ENCODE measurements around the gene CARNS1.
A peak's percentile ranks its signal among the peaks of the same experiment; 100 is the strongest.

Gene CARNS1

DNA sequence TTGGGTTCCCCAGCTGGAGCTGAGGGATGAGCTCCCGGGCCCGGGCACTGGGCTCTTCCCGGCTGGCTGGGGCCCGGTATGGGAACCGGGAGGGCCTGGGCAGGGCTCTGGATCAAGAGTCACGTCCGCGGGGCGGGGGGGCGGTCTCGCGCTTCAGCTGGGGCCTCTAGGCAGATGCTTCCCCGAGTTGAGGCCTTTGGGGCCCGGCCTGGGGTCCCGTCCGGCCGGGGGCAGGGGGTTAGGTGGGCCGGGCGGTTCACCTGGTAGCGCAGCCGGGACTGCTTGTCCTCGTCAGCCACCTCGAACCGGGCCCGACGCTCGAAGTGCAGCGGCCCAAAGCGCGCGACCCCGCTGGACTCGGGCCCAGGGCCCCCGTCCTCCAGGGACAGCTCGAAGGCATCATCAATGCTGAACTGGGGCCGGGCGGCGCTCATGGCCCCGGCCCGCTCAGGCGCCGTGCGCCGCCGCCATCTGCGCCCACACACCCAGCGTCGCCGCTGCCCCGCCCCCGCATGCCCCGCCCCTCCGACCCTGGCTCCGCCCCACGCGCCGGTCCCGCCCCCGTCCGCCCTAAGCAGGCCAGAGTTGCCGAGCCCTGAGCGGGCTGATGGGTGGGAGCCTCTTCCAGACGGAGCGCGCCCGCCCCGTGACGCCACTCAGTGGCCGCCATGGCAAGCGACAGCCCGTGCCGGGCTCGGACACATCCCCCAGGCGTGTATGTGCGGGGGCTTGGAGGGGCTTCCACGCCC lies 53.5 kb downstream of the CARNS1 start, which contains the start of gene TMEM134:
Gene TMEM134 (minus strand): TSS at position 493 of the 749 bp plus-strand sequence. CDS start 59 bp downstream, at position 434.
- peak; percentile 85 for DNase-seq

DNA sequence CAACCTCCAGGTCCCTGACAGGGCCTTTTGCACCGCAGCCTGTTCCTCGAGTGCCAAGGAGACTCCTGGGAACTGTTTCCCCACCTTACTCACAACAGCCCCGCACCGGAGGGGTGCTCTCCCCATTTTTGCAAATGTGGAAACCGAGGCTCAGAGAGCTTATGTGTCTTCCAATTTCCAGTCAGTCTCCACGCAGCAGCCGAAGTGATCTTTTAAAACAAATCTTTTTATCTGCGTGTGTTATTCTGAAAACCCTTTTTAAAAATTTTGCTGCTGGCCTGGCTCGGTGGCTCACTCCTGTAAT lies 54.0 kb downstream of the CARNS1 start:
- no peak for DNase-seq

DNA sequence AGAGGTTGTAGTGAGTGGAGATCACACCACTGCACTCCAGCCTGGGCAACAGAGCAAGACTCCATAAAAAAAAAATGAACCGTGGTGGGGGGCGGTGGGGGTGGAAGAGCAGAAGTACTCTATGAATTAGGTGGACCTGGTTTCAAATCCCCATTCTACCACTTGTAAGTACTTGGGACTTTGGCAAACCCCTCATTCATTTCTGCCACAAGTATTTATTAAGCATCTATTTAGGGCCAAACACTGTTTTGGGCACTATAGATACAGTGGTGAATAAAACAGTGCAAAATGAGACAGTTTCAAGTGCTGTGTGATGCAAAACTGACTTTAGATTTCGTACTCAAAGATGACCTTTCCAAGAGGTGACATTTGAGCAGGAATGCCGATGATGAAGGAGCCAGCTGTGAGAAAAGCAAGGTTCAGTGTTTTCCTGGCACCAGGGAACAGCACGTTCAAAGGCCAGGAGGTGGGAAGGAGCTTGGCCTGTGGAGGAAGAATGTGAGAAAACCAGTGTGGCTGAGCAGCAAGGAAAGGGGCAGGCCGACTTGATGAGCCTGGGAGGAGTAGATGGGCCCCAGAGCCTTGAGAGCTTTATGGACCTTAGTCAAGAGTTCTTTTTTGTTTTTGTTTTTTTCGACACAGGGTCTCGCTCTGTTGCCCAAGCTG lies 55.0 kb downstream of the CARNS1 start:
- DNase-seq, result no peak

DNA sequence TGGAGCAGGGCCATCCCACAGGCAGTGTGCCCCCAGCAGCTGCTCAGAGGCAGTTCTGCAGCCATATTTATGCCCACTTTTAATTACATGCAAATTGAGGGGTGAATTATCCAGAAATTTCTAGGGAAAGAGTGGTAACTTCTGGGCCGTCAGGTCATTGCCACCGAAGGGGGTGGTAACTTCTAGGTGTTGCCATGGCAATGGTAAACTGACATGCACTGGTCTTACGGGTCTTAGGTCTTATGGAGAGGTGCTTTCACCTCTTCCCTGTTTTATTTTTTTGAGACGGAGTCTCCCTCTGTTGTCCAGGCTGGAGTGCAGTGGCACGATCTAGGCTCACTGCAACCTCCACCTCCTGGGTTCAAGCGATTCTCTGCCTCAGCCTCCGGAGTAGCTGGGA lies 57.4 kb downstream of the CARNS1 start:
- DNase-seq, result no peak

Measured in NCI-H2029 (cell line).